ENCODE results near the gene LEMD2. TPM values are rescaled to one million over a fixed set of nuclear protein-coding genes. Genes with fewer than 3 reads are reported as not detected.

Gene LEMD2
- total and polyA plus RNA-seq, 9 of the 15 experiments (the other 6 are each of a cell fraction or from before 2014, with no cell fraction given), result 0.32 to 46.3 (median 30.8) TPM

DNA sequence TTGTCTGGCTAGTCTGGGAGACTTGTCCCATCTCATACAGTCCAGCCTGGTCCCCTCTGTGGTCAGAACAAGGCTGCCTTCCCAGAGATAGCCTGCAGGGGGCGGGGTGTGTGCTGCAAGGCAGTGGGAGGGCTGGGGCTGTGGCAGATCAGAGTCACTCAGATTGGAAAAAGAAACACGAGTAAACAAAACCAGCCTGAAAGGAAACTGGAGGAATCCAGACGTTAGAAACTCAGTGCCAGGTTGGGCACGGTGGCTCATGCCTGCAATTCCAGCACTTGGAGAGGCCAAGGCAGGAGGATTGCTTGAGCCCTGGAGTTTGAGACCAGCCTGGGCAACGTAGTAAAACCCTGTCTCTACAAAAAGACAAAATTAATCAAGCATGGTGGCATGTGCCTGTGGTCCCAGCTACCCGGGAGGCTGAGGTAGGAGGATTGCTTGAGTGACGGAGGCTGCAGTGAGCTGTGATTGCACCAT, 20.2 kb downstream of the LEMD2 start (continued):
- TF ChIP-seq, protein P1, sequence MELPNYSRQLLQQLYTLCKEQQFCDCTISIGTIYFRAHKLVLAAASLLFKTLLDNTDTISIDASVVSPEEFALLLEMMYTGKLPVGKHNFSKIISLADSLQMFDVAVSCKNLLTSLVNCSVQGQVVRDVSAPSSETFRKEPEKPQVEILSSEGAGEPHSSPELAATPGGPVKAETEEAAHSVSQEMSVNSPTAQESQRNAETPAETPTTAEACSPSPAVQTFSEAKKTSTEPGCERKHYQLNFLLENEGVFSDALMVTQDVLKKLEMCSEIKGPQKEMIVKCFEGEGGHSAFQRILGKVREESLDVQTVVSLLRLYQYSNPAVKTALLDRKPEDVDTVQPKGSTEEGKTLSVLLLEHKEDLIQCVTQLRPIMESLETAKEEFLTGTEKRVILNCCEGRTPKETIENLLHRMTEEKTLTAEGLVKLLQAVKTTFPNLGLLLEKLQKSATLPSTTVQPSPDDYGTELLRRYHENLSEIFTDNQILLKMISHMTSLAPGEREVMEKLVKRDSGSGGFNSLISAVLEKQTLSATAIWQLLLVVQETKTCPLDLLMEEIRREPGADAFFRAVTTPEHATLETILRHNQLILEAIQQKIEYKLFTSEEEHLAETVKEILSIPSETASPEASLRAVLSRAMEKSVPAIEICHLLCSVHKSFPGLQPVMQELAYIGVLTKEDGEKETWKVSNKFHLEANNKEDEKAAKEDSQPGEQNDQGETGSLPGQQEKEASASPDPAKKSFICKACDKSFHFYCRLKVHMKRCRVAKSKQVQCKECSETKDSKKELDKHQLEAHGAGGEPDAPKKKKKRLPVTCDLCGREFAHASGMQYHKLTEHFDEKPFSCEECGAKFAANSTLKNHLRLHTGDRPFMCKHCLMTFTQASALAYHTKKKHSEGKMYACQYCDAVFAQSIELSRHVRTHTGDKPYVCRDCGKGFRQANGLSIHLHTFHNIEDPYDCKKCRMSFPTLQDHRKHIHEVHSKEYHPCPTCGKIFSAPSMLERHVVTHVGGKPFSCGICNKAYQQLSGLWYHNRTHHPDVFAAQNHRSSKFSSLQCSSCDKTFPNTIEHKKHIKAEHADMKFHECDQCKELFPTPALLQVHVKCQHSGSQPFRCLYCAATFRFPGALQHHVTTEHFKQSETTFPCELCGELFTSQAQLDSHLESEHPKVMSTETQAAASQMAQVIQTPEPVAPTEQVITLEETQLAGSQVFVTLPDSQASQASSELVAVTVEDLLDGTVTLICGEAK (IDR thresholded peaks at IDR 0.05), result no peak
- TF ChIP-seq, protein P1 (CRISPR knock-in tag; IDR thresholded peaks at IDR 0.05), result no peak
- no peak for TF ChIP-seq GTF2F1 (IDR thresholded peaks at IDR 0.05; ENCODE audit: low read depth, low read length)
- TF ChIP-seq, protein P2, sequence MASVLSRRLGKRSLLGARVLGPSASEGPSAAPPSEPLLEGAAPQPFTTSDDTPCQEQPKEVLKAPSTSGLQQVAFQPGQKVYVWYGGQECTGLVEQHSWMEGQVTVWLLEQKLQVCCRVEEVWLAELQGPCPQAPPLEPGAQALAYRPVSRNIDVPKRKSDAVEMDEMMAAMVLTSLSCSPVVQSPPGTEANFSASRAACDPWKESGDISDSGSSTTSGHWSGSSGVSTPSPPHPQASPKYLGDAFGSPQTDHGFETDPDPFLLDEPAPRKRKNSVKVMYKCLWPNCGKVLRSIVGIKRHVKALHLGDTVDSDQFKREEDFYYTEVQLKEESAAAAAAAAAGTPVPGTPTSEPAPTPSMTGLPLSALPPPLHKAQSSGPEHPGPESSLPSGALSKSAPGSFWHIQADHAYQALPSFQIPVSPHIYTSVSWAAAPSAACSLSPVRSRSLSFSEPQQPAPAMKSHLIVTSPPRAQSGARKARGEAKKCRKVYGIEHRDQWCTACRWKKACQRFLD (CRISPR knock-in tag; IDR thresholded peaks at IDR 0.05), result no peak

Measured in K562 (cell line).